Loucy (cell line): ENCODE data around the gene XRCC1.

ENCODE experiments used
- CTCF ChIP-seq: fragments of 200-600 bp; sonication (generic); conservative IDR thresholded peaks from 2 replicates; pipeline ENCODE4 v1.5.1; 2014; ENCODE audit warnings: mild to moderate bottlenecking, antibody characterized with exemption, low read length
- EZH2phosphoT487 ChIP-seq: fragments of 200-600 bp; IDR thresholded peaks from 2 replicates; pipeline ENCODE4 v1.6.1; 2018; ENCODE audit warnings: antibody characterized with exemption, mild to moderate bottlenecking, moderate library complexity, borderline replicate concordance

- TF ChIP-seq CTCF (no peak), EZH2phosphoT487 (no peak)
These were observed 11.4 kb downstream of the XRCC1 start for GRCh38 chr19:43563816-43564457.
